Measurements from ENCODE around the gene DGCR6. TPM values are rescaled to one million over a fixed set of nuclear protein-coding genes. Genes with fewer than 3 reads are reported as not detected.
A peak's percentile ranks its signal among the peaks of the same experiment; 100 is the strongest.
"Not testable (repeated sequence)": the region's sequence is repeated elsewhere in the genome, so short reads cannot be mapped to it uniquely, and the experiment has no call there.

DGCR6 gene
- 1.6 and 1.7 TPM in 2 replicates for total RNA-seq (2022)
- Bru-seq, nascent RNA = percentile 17 among the genes with signal in this experiment
- percentile 9 among the genes with signal in this experiment for BruChase-seq, experiment 1, labeled RNA remaining after a 6-hour chase
- percentile 22 among the genes with signal in this experiment for BruChase-seq, experiment 2, labeled RNA remaining after a 2-hour chase
- long read RNA-seq = 0 reads

- CTCF ChIA-PET = interaction anchor here (0.6 to 1.3 kb wide), 4 partner anchors 12 to 391 kb away, joined by 3 to 5 read pairs (median 3); partner anchors contain the start of gene PRODH
- intact Hi-C loops (cut with micrococcal nuclease) = no loop called here
- TF ChIP-seq, protein P1, sequence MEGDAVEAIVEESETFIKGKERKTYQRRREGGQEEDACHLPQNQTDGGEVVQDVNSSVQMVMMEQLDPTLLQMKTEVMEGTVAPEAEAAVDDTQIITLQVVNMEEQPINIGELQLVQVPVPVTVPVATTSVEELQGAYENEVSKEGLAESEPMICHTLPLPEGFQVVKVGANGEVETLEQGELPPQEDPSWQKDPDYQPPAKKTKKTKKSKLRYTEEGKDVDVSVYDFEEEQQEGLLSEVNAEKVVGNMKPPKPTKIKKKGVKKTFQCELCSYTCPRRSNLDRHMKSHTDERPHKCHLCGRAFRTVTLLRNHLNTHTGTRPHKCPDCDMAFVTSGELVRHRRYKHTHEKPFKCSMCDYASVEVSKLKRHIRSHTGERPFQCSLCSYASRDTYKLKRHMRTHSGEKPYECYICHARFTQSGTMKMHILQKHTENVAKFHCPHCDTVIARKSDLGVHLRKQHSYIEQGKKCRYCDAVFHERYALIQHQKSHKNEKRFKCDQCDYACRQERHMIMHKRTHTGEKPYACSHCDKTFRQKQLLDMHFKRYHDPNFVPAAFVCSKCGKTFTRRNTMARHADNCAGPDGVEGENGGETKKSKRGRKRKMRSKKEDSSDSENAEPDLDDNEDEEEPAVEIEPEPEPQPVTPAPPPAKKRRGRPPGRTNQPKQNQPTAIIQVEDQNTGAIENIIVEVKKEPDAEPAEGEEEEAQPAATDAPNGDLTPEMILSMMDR (IDR thresholded peaks at IDR 0.05; ENCODE audit: unreplicated experiment) = no peak
Observed at GRCh38 chr22:18905540-18906409, at the start of gene DGCR6. Gene DGCR6 (plus strand): TSS chr22:18906320. CDS start chr22:18906375, 55 bp downstream.

GRCh38 chr22:18859314-18859713 is 46.8 kb upstream of the DGCR6 start:
- H3K9me3 Mint-ChIP-seq (ENCODE audit: unreplicated experiment); H3K4me1 Mint-ChIP-seq (ENCODE audit: insufficient read depth, unreplicated experiment); H3K36me3 Mint-ChIP-seq (ENCODE audit: insufficient read depth, unreplicated experiment); CTCF ChIA-PET; H3K27ac Mint-ChIP-seq (ENCODE audit: low read depth, unreplicated experiment); POLR2A ChIA-PET; BruUV-seq (replicated peaks); H3K4me3 Mint-ChIP-seq (ENCODE audit: unreplicated experiment); H3K27me3 Mint-ChIP-seq (ENCODE audit: insufficient read depth, unreplicated experiment); intact Hi-C loops (cut with micrococcal nuclease); DNase-seq (ENCODE audit: unreplicated experiment): not testable (repeated sequence)

More at GRCh38 chr22:18905540-18906409, at the start of gene DGCR6:
- Mint-ChIP-seq H3K9me3 (ENCODE audit: unreplicated experiment) (no peaks in the 10 kb centered on the region), H3K4me1 (ENCODE audit: insufficient read depth, unreplicated experiment) (no peaks in the 10 kb centered on the region), H3K27me3 (ENCODE audit: insufficient read depth, unreplicated experiment) (no peaks in the 10 kb centered on the region), H3K27ac (ENCODE audit: low read depth, unreplicated experiment) (no peak within 1 kb of the TSS), H3K4me3 (ENCODE audit: unreplicated experiment) (no peak within 1 kb of the TSS), H3K36me3 (ENCODE audit: insufficient read depth, unreplicated experiment) (no peaks in the 10 kb centered on the region)
- DNase-seq (ENCODE audit: unreplicated experiment) = no peak
- POLR2A ChIA-PET = interaction anchor here (0.9 to 1.9 kb wide), 3 partner anchors 24 to 30 kb away, joined by 3 to 12 read pairs (median 8); partner anchors contain the start of gene PRODH
- BruUV-seq (replicated peaks) = TSS peak; percentile 31

DNA sequence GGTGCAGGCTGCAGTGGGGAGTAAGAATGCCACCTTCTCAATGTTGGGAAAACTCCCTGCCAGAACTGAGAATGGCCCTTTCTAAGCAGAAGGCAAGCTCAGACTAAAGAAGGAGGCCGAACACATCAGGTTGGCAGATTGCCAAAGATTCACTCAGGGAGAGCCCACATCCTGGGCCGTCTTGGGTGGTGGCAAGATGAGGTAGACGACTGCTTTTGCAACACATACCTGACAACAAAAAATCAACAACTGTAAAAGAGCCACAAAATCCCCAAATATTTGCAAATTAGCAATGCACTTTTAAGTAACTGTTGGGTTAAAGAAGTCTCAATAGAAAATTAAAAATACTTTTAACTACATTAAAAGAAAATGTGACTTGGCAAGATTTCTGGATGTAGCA is 24.9 kb upstream of the DGCR6 start:
- H3K4me1 Mint-ChIP-seq (ENCODE audit: insufficient read depth, unreplicated experiment); H3K4me3 Mint-ChIP-seq (ENCODE audit: unreplicated experiment); H3K9me3 Mint-ChIP-seq (ENCODE audit: unreplicated experiment); CTCF ChIA-PET; intact Hi-C loops (cut with micrococcal nuclease); H3K27ac Mint-ChIP-seq (ENCODE audit: low read depth, unreplicated experiment); POLR2A ChIA-PET; H3K27me3 Mint-ChIP-seq (ENCODE audit: insufficient read depth, unreplicated experiment); BruUV-seq (replicated peaks); H3K36me3 Mint-ChIP-seq (ENCODE audit: insufficient read depth, unreplicated experiment): not testable (repeated sequence)
- DNase-seq (ENCODE audit: unreplicated experiment) = peak; percentile 0

GRCh38 chr22:18884465-18884864 is 21.7 kb upstream of the DGCR6 start:
- intact Hi-C loops (cut with micrococcal nuclease); H3K4me3 Mint-ChIP-seq (ENCODE audit: unreplicated experiment); BruUV-seq (replicated peaks); CTCF ChIA-PET; DNase-seq (ENCODE audit: unreplicated experiment); H3K9me3 Mint-ChIP-seq (ENCODE audit: unreplicated experiment); H3K36me3 Mint-ChIP-seq (ENCODE audit: insufficient read depth, unreplicated experiment); POLR2A ChIA-PET; H3K27ac Mint-ChIP-seq (ENCODE audit: low read depth, unreplicated experiment); H3K4me1 Mint-ChIP-seq (ENCODE audit: insufficient read depth, unreplicated experiment); H3K27me3 Mint-ChIP-seq (ENCODE audit: insufficient read depth, unreplicated experiment): not testable (repeated sequence)

- TF ChIP-seq, protein P1 (IDR thresholded peaks at IDR 0.05; ENCODE audit: unreplicated experiment) = no peak
- CTCF ChIA-PET = no interaction called here
- POLR2A ChIA-PET = no interaction called here
- H3K4me3 Mint-ChIP-seq (ENCODE audit: unreplicated experiment) = no peak overlapping the region
- no TSS peak for BruUV-seq (replicated peaks)
- H3K27ac Mint-ChIP-seq (ENCODE audit: low read depth, unreplicated experiment) = no peak overlapping the region
- no peaks in the 10 kb centered on the region for H3K27me3 Mint-ChIP-seq (ENCODE audit: insufficient read depth, unreplicated experiment)
- H3K4me1 Mint-ChIP-seq (ENCODE audit: insufficient read depth, unreplicated experiment) = no peaks in the 10 kb centered on the region
- H3K36me3 Mint-ChIP-seq (ENCODE audit: insufficient read depth, unreplicated experiment) = no peaks in the 10 kb centered on the region
- intact Hi-C loops (cut with micrococcal nuclease) = no loop called here
- H3K9me3 Mint-ChIP-seq (ENCODE audit: unreplicated experiment) = no peaks in the 10 kb centered on the region
- no peak for DNase-seq (ENCODE audit: unreplicated experiment)
Observed at GRCh38 chr22:18888115-18888514, 18.0 kb upstream of the DGCR6 start.

- POLR2A ChIA-PET; BruUV-seq (replicated peaks); DNase-seq (ENCODE audit: unreplicated experiment); H3K27me3 Mint-ChIP-seq (ENCODE audit: insufficient read depth, unreplicated experiment); H3K36me3 Mint-ChIP-seq (ENCODE audit: insufficient read depth, unreplicated experiment); intact Hi-C loops (cut with micrococcal nuclease); H3K4me1 Mint-ChIP-seq (ENCODE audit: insufficient read depth, unreplicated experiment); H3K27ac Mint-ChIP-seq (ENCODE audit: low read depth, unreplicated experiment); CTCF ChIA-PET; H3K4me3 Mint-ChIP-seq (ENCODE audit: unreplicated experiment); H3K9me3 Mint-ChIP-seq (ENCODE audit: unreplicated experiment): not testable (repeated sequence)
Observed at GRCh38 chr22:18890510-18891192, 15.5 kb upstream of the DGCR6 start.

DNA sequence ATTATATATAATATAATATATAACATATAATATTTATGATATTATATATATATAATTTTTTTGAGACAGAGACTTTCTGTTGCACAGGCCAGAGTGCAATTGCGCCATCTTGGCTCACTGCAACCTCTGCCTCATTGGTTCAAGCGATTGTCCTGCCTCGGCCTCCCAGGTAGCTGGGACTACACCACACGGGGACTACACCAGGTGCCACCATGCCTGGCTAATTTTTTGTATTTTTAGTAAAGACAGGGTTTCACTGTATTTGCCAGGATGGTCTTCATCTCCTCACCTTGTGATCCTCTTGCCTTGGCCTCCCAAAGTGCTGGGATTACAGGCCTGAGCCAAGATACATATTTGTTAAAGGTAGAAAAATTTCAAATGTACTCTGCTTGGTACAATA is 12.3 kb upstream of the DGCR6 start:
- POLR2A ChIA-PET; DNase-seq (ENCODE audit: unreplicated experiment); H3K4me1 Mint-ChIP-seq (ENCODE audit: insufficient read depth, unreplicated experiment); intact Hi-C loops (cut with micrococcal nuclease); H3K4me3 Mint-ChIP-seq (ENCODE audit: unreplicated experiment); BruUV-seq (replicated peaks); H3K27me3 Mint-ChIP-seq (ENCODE audit: insufficient read depth, unreplicated experiment); H3K9me3 Mint-ChIP-seq (ENCODE audit: unreplicated experiment); H3K27ac Mint-ChIP-seq (ENCODE audit: low read depth, unreplicated experiment); H3K36me3 Mint-ChIP-seq (ENCODE audit: insufficient read depth, unreplicated experiment): not testable (repeated sequence)
- CTCF ChIA-PET = interaction anchor here (0.6 kb wide), 1 partner anchor 12 kb away, joined by 3 read pairs; no protein-coding TSS in a partner anchor

Data from MCF 10A (cell line).